KMS-11 (cell line): ENCODE measurements around the gene KDM5A.

Experiments
- H2AFZ ChIP-seq: fragments of 200-600 bp; sonication (generic); 2 replicates; pipeline ENCODE4 v1.6.1; 2016; ENCODE audit warnings: antibody characterized with exemption, mixed run types, low read depth
- H3K27ac ChIP-seq: fragments of 200-600 bp; sonication (generic); 2 replicates; pipeline ENCODE4 v1.6.1; 2016; ENCODE audit warnings: mild to moderate bottlenecking, mixed run types
- H3K27me3 ChIP-seq: fragments of 200-600 bp; sonication (generic); 2 replicates; pipeline ENCODE4 v1.6.1; 2017; ENCODE audit warnings: mild to moderate bottlenecking, low read depth, mixed run types, moderate library complexity; ENCODE audit not compliant: insufficient read depth
- H3K36me3 ChIP-seq: fragments of 200-600 bp; sonication (generic); 2 replicates; pipeline ENCODE4 v1.6.1; 2017; ENCODE audit warnings: mild to moderate bottlenecking, mixed run types; ENCODE audit not compliant: insufficient read depth
- H3K4me1 ChIP-seq: fragments of 200-600 bp; sonication (generic); 2 replicates; pipeline ENCODE4 v1.6.1; 2016; ENCODE audit warnings: mild to moderate bottlenecking, low read depth, mixed run types; ENCODE audit not compliant: poor library complexity, severe bottlenecking
- H3K4me2 ChIP-seq: fragments of 200-600 bp; sonication (generic); 2 replicates; pipeline ENCODE4 v1.7.0; 2016; ENCODE audit warnings: mild to moderate bottlenecking, mixed run types
- H3K4me3 ChIP-seq: fragments of 200-600 bp; sonication (generic); IDR thresholded peaks from 2 replicates; pipeline ENCODE4 v1.6.1; 2017; ENCODE audit warnings: low read depth, low read length, mixed read lengths; ENCODE audit not compliant: insufficient read depth
- H3K79me2 ChIP-seq: fragments of 200-600 bp; sonication (generic); 2 replicates; pipeline ENCODE4 v1.6.1; 2016; ENCODE audit warnings: low read depth, mixed run types; ENCODE audit not compliant: insufficient read depth
- H3K9ac ChIP-seq: fragments of 200-600 bp; sonication (generic); 2 replicates; pipeline ENCODE4 v1.6.1; 2016; ENCODE audit warnings: mild to moderate bottlenecking, mixed run types
- H4K20me1 ChIP-seq: fragments of 200-600 bp; sonication (generic); 2 replicates; pipeline ENCODE4 v1.6.1; 2016; ENCODE audit warnings: mild to moderate bottlenecking, mixed run types; ENCODE audit not compliant: insufficient read depth
- TF ChIP-seq, protein P1 (sequence below): fragments of 200-600 bp; sonication (generic); conservative IDR thresholded peaks from 2 replicates; pipeline ENCODE4 v1.6.1; 2017; ENCODE audit warnings: low read depth, mild to moderate bottlenecking, antibody characterized with exemption, low read length, moderate library complexity, mixed read lengths

The KDM5A gene

DNA sequence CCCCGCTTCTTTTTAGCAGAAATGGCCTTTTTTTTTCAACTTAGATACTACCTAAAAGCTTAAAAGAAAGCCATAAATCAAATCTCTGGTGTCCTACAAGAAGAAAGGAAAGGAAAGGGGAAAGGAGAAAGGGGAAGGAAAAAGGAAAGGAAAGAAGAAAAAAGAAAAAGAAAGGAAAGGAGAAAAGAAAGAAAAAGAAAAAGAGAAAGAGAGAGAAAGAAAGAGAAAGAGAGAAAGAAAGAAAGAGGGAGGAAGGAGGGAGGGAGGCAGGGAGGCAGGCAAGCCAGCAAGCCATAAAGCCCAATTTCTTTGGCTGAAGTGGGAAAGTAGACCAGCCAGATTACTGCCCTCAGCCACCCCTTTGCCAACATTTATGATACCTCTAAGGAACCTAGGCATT is 94.0 kb downstream of the KDM5A start:
- no peaks in the 10 kb centered on the region for H3K27me3 ChIP-seq
- TF ChIP-seq, protein P1, sequence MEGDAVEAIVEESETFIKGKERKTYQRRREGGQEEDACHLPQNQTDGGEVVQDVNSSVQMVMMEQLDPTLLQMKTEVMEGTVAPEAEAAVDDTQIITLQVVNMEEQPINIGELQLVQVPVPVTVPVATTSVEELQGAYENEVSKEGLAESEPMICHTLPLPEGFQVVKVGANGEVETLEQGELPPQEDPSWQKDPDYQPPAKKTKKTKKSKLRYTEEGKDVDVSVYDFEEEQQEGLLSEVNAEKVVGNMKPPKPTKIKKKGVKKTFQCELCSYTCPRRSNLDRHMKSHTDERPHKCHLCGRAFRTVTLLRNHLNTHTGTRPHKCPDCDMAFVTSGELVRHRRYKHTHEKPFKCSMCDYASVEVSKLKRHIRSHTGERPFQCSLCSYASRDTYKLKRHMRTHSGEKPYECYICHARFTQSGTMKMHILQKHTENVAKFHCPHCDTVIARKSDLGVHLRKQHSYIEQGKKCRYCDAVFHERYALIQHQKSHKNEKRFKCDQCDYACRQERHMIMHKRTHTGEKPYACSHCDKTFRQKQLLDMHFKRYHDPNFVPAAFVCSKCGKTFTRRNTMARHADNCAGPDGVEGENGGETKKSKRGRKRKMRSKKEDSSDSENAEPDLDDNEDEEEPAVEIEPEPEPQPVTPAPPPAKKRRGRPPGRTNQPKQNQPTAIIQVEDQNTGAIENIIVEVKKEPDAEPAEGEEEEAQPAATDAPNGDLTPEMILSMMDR, result no peak
- H4K20me1 ChIP-seq, result no peaks in the 10 kb centered on the region
- H3K79me2 ChIP-seq, result no peaks in the 10 kb centered on the region
- H3K27ac ChIP-seq, result no peak overlapping the region
- no peak overlapping the region for H3K4me2 ChIP-seq
- H3K9ac ChIP-seq, result no peak overlapping the region
- H3K36me3 ChIP-seq, result peaks cover 7% of the 10 kb centered on the region; the same call in 1 of the 2 replicates
- H3K4me3 ChIP-seq, result no peak overlapping the region
- H2AFZ ChIP-seq, result no peak overlapping the region
- H3K4me1 ChIP-seq, result peaks cover 6% of the 10 kb centered on the region

DNA sequence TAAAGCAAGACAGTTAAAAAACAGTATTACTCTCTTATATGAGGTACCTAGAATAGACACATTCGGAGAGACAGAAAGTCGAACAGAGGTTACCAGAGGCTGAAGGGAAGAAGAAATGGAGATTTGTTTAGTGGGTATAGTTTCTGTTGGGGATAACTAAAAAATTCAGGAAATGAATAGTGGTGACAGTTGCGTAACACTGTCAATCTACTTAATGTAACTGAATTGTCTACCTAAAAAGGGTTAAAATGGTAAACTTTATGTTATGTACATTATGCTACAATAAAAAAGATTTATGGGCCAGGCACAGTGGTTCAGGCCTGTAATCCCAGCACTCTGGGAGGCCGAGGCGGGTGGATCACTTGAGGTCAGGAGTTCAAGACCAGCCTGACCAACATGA is 95.9 kb downstream of the KDM5A start:
- Histone ChIP-seq H3K4me3 (no peak overlapping the region), H4K20me1 (no peaks in the 10 kb centered on the region), H3K27ac (no peak overlapping the region), H3K4me2 (no peak overlapping the region), H3K9ac (no peak overlapping the region), H3K27me3 (no peaks in the 10 kb centered on the region), H3K4me1 (peaks cover 6% of the 10 kb centered on the region), H3K36me3 (peaks cover 11% of the 10 kb centered on the region; the same call in 1 of the 2 replicates), H3K79me2 (no peaks in the 10 kb centered on the region), H2AFZ (no peak overlapping the region)
- TF ChIP-seq, protein P1, result no peak

DNA sequence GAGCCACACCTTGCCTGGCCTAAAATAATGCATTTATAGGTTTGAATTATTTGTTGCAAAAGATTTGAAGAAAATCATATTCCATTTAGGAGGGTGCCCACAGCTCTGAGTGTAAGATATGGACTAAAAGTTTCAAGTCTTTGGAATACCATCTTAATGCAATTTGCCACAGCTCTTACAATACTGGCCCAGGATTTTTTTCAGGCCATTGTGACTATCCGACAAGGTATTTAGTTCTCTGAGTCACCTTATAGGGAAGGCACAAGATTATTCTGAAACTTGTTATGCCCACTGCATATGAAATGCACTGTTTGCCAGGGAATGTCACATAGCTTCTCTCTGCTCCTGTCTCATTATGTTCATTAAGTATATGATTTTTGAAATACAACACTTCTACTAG is 96.9 kb downstream of the KDM5A start:
- H3K4me3 ChIP-seq, result no peak overlapping the region
- TF ChIP-seq, protein P1, result no peak
- no peak overlapping the region for H3K9ac ChIP-seq
- H3K4me1 ChIP-seq, result peaks cover 6% of the 10 kb centered on the region
- H3K79me2 ChIP-seq, result no peaks in the 10 kb centered on the region
- no peak overlapping the region for H2AFZ ChIP-seq
- peaks cover 11% of the 10 kb centered on the region; the same call in 1 of the 2 replicates for H3K36me3 ChIP-seq
- no peaks in the 10 kb centered on the region for H3K27me3 ChIP-seq
- no peak overlapping the region for H3K27ac ChIP-seq
- no peaks in the 10 kb centered on the region for H4K20me1 ChIP-seq
- H3K4me2 ChIP-seq, result no peak overlapping the region

DNA sequence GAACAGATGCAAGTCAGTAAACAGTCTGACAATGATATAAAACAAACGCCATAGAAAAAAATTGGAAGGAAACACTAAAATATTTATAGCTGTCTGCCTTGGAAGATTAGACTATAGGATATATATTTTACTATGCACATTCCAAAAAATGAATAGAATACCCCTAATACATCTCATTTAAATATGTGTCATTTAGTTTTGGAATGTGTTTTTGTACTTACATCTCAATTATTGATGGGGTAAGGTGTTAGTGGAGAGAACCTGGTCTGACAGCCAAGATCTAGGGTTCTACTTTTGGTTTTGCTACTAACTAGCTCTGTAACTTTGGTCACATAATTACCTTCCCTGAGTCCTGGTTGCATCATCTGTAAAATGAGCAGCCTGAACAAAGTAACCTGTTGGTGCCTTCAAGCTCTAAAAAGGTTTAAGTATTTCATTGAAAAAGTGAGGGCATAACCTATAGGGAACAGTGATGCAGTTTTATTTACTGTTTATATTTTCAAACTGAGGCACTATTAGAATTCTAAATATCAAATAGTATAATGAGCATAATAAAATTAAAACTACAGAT is 97.9 kb downstream of the KDM5A start:
- H3K27ac ChIP-seq, result no peak overlapping the region
- no peak overlapping the region for H3K4me3 ChIP-seq
- H3K27me3 ChIP-seq, result no peaks in the 10 kb centered on the region
- H2AFZ ChIP-seq, result no peak overlapping the region
- no peak overlapping the region for H3K4me2 ChIP-seq
- H4K20me1 ChIP-seq, result no peaks in the 10 kb centered on the region
- TF ChIP-seq, protein P1, result no peak
- no peaks in the 10 kb centered on the region for H3K79me2 ChIP-seq
- H3K4me1 ChIP-seq, result peaks cover 6% of the 10 kb centered on the region
- H3K9ac ChIP-seq, result no peak overlapping the region
- H3K36me3 ChIP-seq, result peaks cover 11% of the 10 kb centered on the region; the same call in 1 of the 2 replicates
